DOHH2 (cell line): ENCODE data around the gene CLTCL1.

Experiments used
- H3F3A ChIP-seq: fragments of 200-600 bp; sonication (generic), shearing (Covaris generic); 2 replicates; pipeline ENCODE4 v1.6.0; 2016; ENCODE audit warnings: antibody characterized with exemption, mild to moderate bottlenecking; ENCODE audit not compliant: control insufficient read depth, insufficient read depth
- H3K27ac ChIP-seq: fragments of 200-600 bp; sonication (generic); 2 replicates; pipeline ENCODE4 v1.5.1; 2014; ENCODE audit warnings: low read depth, mild to moderate bottlenecking, low read length, moderate library complexity
- H3K27me3 ChIP-seq: fragments of 200-600 bp; sonication (generic); 2 replicates; pipeline ENCODE4 v1.6.1; 2014; ENCODE audit warnings: mild to moderate bottlenecking, low read length, mixed read lengths; ENCODE audit not compliant: control insufficient read depth
- H3K36me3 ChIP-seq: fragments of 200-600 bp; sonication (generic); 2 replicates; pipeline ENCODE4 v1.6.1; 2014; ENCODE audit warnings: mild to moderate bottlenecking, low read length, moderate library complexity, mixed read lengths; ENCODE audit not compliant: control insufficient read depth
- H3K4me1 ChIP-seq: fragments of 200-600 bp; sonication (generic); 2 replicates; pipeline ENCODE4 v1.6.1; 2014; ENCODE audit warnings: mild to moderate bottlenecking, low read length, mixed read lengths; ENCODE audit not compliant: control insufficient read depth
- H3K4me2 ChIP-seq: fragments of 200-600 bp; sonication (generic); 2 replicates; pipeline ENCODE4 v1.6.0; 2014; ENCODE audit warnings: mild to moderate bottlenecking, low read length, moderate library complexity
- H3K4me3 ChIP-seq: fragments of 200-600 bp; sonication (generic); 2 replicates; pipeline ENCODE4 v1.5.1; 2014; ENCODE audit warnings: mild to moderate bottlenecking, low read length, mixed read lengths
- H3K79me2 ChIP-seq: fragments of 200-600 bp; sonication (generic); 2 replicates; pipeline ENCODE4 v1.6.1; 2014; ENCODE audit warnings: mild to moderate bottlenecking, low read length, mixed read lengths; ENCODE audit not compliant: control insufficient read depth
- H3K9me2 ChIP-seq: fragments of 200-600 bp; sonication (generic); replicated peaks from 2 replicates; pipeline ENCODE4 v1.6.1; 2014; ENCODE audit warnings: mild to moderate bottlenecking, low read length, mixed read lengths; ENCODE audit not compliant: control insufficient read depth
- H3K9me3 ChIP-seq: fragments of 200-600 bp; sonication (generic); 2 replicates; pipeline ENCODE4 v1.6.1; 2014; ENCODE audit warnings: antibody characterized with exemption, low read length, mixed read lengths; ENCODE audit not compliant: control insufficient read depth, insufficient read depth
- H4K20me1 ChIP-seq: fragments of 200-600 bp; sonication (generic); 2 replicates; pipeline ENCODE4 v1.6.0; 2014; ENCODE audit warnings: low read depth, mild to moderate bottlenecking, antibody characterized with exemption, low read length, moderate library complexity; ENCODE audit not compliant: control insufficient read depth, insufficient read depth
- EZH2phosphoT487 ChIP-seq: fragments of 200-600 bp; sonication (generic); IDR thresholded peaks from 2 replicates; pipeline ENCODE4 v1.6.1; 2017; ENCODE audit warnings: borderline replicate concordance, mild to moderate bottlenecking, antibody characterized with exemption, low read length, moderate library complexity, mixed read lengths
- TF ChIP-seq, protein P1 (sequence below): fragments of 200-600 bp; sonication (generic); IDR thresholded peaks from one replicate; pipeline ENCODE4 v1.5.1; 2014; ENCODE audit warnings: antibody characterized with exemption, mild to moderate bottlenecking, low read depth, low read length; ENCODE audit not compliant: poor library complexity, severe bottlenecking

Gene CLTCL1

DNA sequence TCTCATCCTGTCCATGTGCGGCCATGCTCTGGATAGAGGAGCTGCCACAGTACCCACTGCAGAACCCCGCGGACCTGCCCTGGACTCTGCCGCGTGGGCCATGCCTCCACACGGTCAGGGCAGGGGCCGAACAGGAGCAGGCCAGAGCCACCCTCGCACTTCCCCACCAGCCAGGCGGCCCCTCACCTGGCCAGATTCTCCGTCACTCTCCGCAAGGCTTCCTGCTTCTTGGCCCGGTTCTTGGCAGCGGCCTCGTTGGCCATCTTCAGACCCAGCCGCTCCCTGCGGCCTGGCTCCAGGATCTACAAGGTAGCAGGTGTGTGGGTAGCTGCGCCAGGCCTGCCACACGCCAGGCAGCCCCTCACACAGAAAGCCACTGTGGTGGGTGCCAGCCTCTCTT is 156.6 kb downstream of the CLTCL1 start:
- no peak overlapping the region for H3K27ac ChIP-seq
- H3K9me3 ChIP-seq = no peaks in the 10 kb centered on the region
- no peak overlapping the region for H3K4me3 ChIP-seq
- H4K20me1 ChIP-seq = no peaks in the 10 kb centered on the region
- H3K9me2 ChIP-seq = no peaks in the 10 kb centered on the region
- H3K4me1 ChIP-seq = no peaks in the 10 kb centered on the region
- peaks cover 55% of the 10 kb centered on the region for H3K36me3 ChIP-seq
- no peaks in the 10 kb centered on the region for H3K27me3 ChIP-seq
- no peaks in the 10 kb centered on the region for H3K79me2 ChIP-seq
- no peak for TF ChIP-seq EZH2phosphoT487
- TF ChIP-seq, protein P1, sequence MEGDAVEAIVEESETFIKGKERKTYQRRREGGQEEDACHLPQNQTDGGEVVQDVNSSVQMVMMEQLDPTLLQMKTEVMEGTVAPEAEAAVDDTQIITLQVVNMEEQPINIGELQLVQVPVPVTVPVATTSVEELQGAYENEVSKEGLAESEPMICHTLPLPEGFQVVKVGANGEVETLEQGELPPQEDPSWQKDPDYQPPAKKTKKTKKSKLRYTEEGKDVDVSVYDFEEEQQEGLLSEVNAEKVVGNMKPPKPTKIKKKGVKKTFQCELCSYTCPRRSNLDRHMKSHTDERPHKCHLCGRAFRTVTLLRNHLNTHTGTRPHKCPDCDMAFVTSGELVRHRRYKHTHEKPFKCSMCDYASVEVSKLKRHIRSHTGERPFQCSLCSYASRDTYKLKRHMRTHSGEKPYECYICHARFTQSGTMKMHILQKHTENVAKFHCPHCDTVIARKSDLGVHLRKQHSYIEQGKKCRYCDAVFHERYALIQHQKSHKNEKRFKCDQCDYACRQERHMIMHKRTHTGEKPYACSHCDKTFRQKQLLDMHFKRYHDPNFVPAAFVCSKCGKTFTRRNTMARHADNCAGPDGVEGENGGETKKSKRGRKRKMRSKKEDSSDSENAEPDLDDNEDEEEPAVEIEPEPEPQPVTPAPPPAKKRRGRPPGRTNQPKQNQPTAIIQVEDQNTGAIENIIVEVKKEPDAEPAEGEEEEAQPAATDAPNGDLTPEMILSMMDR = no peak
- no peak overlapping the region for H3K4me2 ChIP-seq
- H3F3A ChIP-seq = no peaks in the 10 kb centered on the region

DNA sequence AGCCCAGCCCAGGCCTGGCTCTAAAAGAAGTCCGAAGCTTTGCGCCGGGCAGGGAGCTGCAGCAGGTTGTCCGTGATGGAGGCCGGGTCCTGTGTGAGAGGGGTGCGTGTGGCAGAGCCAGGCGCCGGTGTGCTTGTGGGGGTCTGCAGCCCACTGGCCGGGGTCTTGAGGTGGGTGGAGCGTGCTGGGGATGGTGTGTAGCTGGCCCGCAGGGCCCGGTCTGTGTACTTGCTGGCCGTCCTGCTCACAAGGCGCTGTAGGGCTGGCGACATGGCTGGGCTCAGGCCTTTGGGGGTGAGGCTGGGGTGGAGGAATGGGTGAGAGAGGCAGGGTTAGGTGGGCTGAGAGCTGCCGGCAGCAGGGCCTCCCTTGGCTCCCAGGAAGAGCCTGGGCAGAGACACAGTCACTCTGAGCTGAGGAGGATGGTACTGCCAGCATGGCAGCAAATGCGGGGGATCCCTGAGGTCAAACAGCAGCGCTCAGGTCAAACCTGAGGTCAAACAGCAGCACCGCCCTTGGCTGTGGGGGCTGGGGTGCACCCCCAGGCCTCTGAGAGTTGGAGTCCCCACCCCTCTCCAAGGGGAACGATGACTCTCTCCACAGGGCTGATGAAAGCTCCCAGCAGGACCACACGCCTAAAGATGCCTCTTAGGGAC is 157.2 kb downstream of the CLTCL1 start:
- no peaks in the 10 kb centered on the region for H3F3A ChIP-seq
- H3K4me3 ChIP-seq = no peak overlapping the region
- no peak for TF ChIP-seq EZH2phosphoT487
- TF ChIP-seq, protein P1 = no peak
- no peaks in the 10 kb centered on the region for H3K4me1 ChIP-seq
- H3K27me3 ChIP-seq = no peaks in the 10 kb centered on the region
- no peaks in the 10 kb centered on the region for H3K79me2 ChIP-seq
- H3K27ac ChIP-seq = no peak overlapping the region
- H3K36me3 ChIP-seq = peaks cover 50% of the 10 kb centered on the region
- H3K9me2 ChIP-seq = no peaks in the 10 kb centered on the region
- no peak overlapping the region for H3K4me2 ChIP-seq
- no peaks in the 10 kb centered on the region for H3K9me3 ChIP-seq
- H4K20me1 ChIP-seq = no peaks in the 10 kb centered on the region

DNA sequence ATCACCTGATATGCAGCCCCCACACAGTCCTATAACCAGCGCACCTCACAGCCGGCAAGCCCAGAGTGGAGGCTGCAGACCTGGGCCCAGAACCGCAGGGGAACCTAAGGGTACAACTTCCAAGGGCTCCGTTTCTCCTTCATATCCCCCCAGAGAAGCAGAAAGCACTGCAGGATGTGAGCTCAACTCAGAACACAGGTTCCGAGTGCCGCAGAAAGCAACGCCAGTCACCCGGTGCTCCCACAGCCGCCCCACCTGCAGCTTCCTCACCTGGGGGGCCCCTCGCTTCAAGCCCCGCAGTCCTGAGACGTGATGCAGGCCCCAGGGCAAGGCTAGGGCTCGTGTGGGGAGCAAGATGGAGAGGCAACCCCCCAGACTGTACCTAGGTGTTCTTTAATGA is 158.0 kb downstream of the CLTCL1 start:
- Histone ChIP-seq H3K4me2 (no peak overlapping the region), H3K4me3 (no peak overlapping the region), H4K20me1 (no peaks in the 10 kb centered on the region), H3K27ac (no peak overlapping the region), H3K9me2 (no peaks in the 10 kb centered on the region), H3K4me1 (no peaks in the 10 kb centered on the region), H3K79me2 (no peaks in the 10 kb centered on the region), H3F3A (no peaks in the 10 kb centered on the region), H3K36me3 (peaks cover 42% of the 10 kb centered on the region), H3K9me3 (no peaks in the 10 kb centered on the region), H3K27me3 (no peaks in the 10 kb centered on the region)
- TF ChIP-seq, protein P1 = no peak
- no peak for TF ChIP-seq EZH2phosphoT487
